KMS-11 (cell line): ENCODE measurements around the gene ACVRL1.

Experiments
- H2AFZ ChIP-seq: fragments of 200-600 bp; sonication (generic); 2 replicates; pipeline ENCODE4 v1.6.1; 2016; ENCODE audit warnings: antibody characterized with exemption, mixed run types, low read depth
- H3K27ac ChIP-seq: fragments of 200-600 bp; sonication (generic); 2 replicates; pipeline ENCODE4 v1.6.1; 2016; ENCODE audit warnings: mild to moderate bottlenecking, mixed run types
- H3K27me3 ChIP-seq: fragments of 200-600 bp; sonication (generic); 2 replicates; pipeline ENCODE4 v1.6.1; 2017; ENCODE audit warnings: mild to moderate bottlenecking, low read depth, mixed run types, moderate library complexity; ENCODE audit not compliant: insufficient read depth
- H3K36me3 ChIP-seq: fragments of 200-600 bp; sonication (generic); 2 replicates; pipeline ENCODE4 v1.6.1; 2017; ENCODE audit warnings: mild to moderate bottlenecking, mixed run types; ENCODE audit not compliant: insufficient read depth
- H3K4me1 ChIP-seq: fragments of 200-600 bp; sonication (generic); 2 replicates; pipeline ENCODE4 v1.6.1; 2016; ENCODE audit warnings: mild to moderate bottlenecking, low read depth, mixed run types; ENCODE audit not compliant: poor library complexity, severe bottlenecking
- H3K4me2 ChIP-seq: fragments of 200-600 bp; sonication (generic); 2 replicates; pipeline ENCODE4 v1.7.0; 2016; ENCODE audit warnings: mild to moderate bottlenecking, mixed run types
- H3K4me3 ChIP-seq: fragments of 200-600 bp; sonication (generic); IDR thresholded peaks from 2 replicates; pipeline ENCODE4 v1.6.1; 2017; ENCODE audit warnings: low read depth, low read length, mixed read lengths; ENCODE audit not compliant: insufficient read depth
- H3K79me2 ChIP-seq: fragments of 200-600 bp; sonication (generic); 2 replicates; pipeline ENCODE4 v1.6.1; 2016; ENCODE audit warnings: low read depth, mixed run types; ENCODE audit not compliant: insufficient read depth
- H3K9ac ChIP-seq: fragments of 200-600 bp; sonication (generic); 2 replicates; pipeline ENCODE4 v1.6.1; 2016; ENCODE audit warnings: mild to moderate bottlenecking, mixed run types
- H4K20me1 ChIP-seq: fragments of 200-600 bp; sonication (generic); 2 replicates; pipeline ENCODE4 v1.6.1; 2016; ENCODE audit warnings: mild to moderate bottlenecking, mixed run types; ENCODE audit not compliant: insufficient read depth
- CTCF ChIP-seq: fragments of 200-600 bp; sonication (generic); conservative IDR thresholded peaks from 2 replicates; pipeline ENCODE4 v1.6.1; 2017; ENCODE audit warnings: low read depth, mild to moderate bottlenecking, antibody characterized with exemption, low read length, moderate library complexity, mixed read lengths

ACVRL1 gene

GRCh38 chr12:51910691-51911090 is 3.4 kb downstream of the ACVRL1 start:
- Histone ChIP-seq H3K4me2 (no peak overlapping the region), H3K79me2 (no peaks in the 10 kb centered on the region), H3K36me3 (no peaks in the 10 kb centered on the region), H3K4me1 (no peaks in the 10 kb centered on the region), H3K27ac (no peak overlapping the region), H3K27me3 (no peaks in the 10 kb centered on the region), H2AFZ (no peak overlapping the region), H3K4me3 (no peak overlapping the region), H3K9ac (no peak overlapping the region), H4K20me1 (no peaks in the 10 kb centered on the region)
- TF ChIP-seq CTCF, result no peak

- Histone ChIP-seq H3K4me1 (no peaks in the 10 kb centered on the region), H3K27ac (no peak overlapping the region), H3K4me2 (no peak overlapping the region), H3K79me2 (no peaks in the 10 kb centered on the region), H3K27me3 (no peaks in the 10 kb centered on the region), H4K20me1 (no peaks in the 10 kb centered on the region), H3K4me3 (no peak overlapping the region), H3K36me3 (no peaks in the 10 kb centered on the region), H3K9ac (no peak overlapping the region), H2AFZ (no peak overlapping the region)
- TF ChIP-seq CTCF, result no peak
Observed at GRCh38 chr12:51911307-51911706, 4.0 kb downstream of the ACVRL1 start.

- no peak for TF ChIP-seq CTCF
- Histone ChIP-seq H3K4me3 (no peak overlapping the region), H2AFZ (no peak overlapping the region), H3K27me3 (no peaks in the 10 kb centered on the region), H3K79me2 (no peaks in the 10 kb centered on the region), H3K4me2 (no peak overlapping the region), H3K36me3 (no peaks in the 10 kb centered on the region), H3K9ac (no peak overlapping the region), H3K4me1 (no peaks in the 10 kb centered on the region), H3K27ac (no peak overlapping the region), H4K20me1 (no peaks in the 10 kb centered on the region)
Observed at GRCh38 chr12:51911788-51912711, 4.7 kb downstream of the ACVRL1 start.

- Histone ChIP-seq H3K27ac (no peak overlapping the region), H3K27me3 (no peaks in the 10 kb centered on the region), H3K4me2 (no peak overlapping the region), H3K4me1 (no peaks in the 10 kb centered on the region), H3K4me3 (no peak overlapping the region), H3K36me3 (no peaks in the 10 kb centered on the region), H2AFZ (no peak overlapping the region), H3K9ac (no peak overlapping the region), H4K20me1 (no peaks in the 10 kb centered on the region), H3K79me2 (no peaks in the 10 kb centered on the region)
- no peak; the same call in 1 of the 2 replicates for TF ChIP-seq CTCF
Observed at GRCh38 chr12:51913071-51914033, 6.0 kb downstream of the ACVRL1 start.
